Sigmoid colon (tissue), 7 donors: ENCODE measurements around the gene KRTAP10-3. TPM values are rescaled to one million over a fixed set of nuclear protein-coding genes. Genes with fewer than 3 reads are reported as not detected.
"Not testable (repeated sequence)": the region's sequence is repeated elsewhere in the genome, so short reads cannot be mapped to it uniquely, and the experiment has no call there.

Experiments
- DNase-seq: peaks from one replicate; pipeline ENCODE4 v3.0.0-alpha.2; 2019
- H3K27ac ChIP-seq, 4 donors: fragments of 200-600 bp; sonication (generic); one replicate each; pipeline ENCODE4 v1.5.1; 2016 to 2019; ENCODE audit warnings: mild to moderate bottlenecking in 1 of 4
- H3K27me3 ChIP-seq, 3 donors: fragments of 200-600 bp; sonication (generic); one replicate each; pipeline ENCODE4 v1.5.1; 2019; ENCODE audit warnings: mild to moderate bottlenecking in 1 of 3
- H3K36me3 ChIP-seq, 4 donors: fragments of 200-600 bp; sonication (generic); one replicate each; pipeline ENCODE4 v1.5.1; 2016 to 2019
- H3K4me1 ChIP-seq, 4 donors: fragments of 200-600 bp; sonication (generic); one replicate each; pipeline ENCODE4 v1.5.1; 2017 to 2019
- H3K4me3 ChIP-seq, 4 donors: fragments of 200-600 bp; sonication (generic); one replicate each; pipeline ENCODE4 v1.5.1; 2017 to 2019; ENCODE audit warnings: mild to moderate bottlenecking in 2 of 4, moderate library complexity in 1 of 4
- H3K9me3 ChIP-seq, 4 donors: fragments of 200-600 bp in 3 of 4; sonication (generic) in 3 of 4; one replicate each; pipeline versions ENCODE4 v1.5.1 to v1.6.1; 2013 to 2019
- EP300 ChIP-seq, 4 donors: sonication (generic); formaldehyde crosslinking; IDR thresholded peaks; one replicate each; pipeline ENCODE4 v1.6.1; 2017; ENCODE audit warnings: antibody characterized with exemption in 4 of 4
- POLR2A ChIP-seq, 2 donors: fragments of 450-650 bp; IDR thresholded peaks; one replicate each; pipeline ENCODE4 v1.6.1; 2016; ENCODE audit warnings: antibody characterized with exemption in 2 of 2, mild to moderate bottlenecking in 2 of 2, moderate library complexity in 2 of 2
- POLR2AphosphoS5 ChIP-seq, 4 donors: sonication (generic); formaldehyde crosslinking; IDR thresholded peaks; one replicate each; pipeline ENCODE4 v1.6.1; 2017; ENCODE audit warnings: antibody characterized with exemption in 4 of 4
- WGBS, 2 donors: extraction: QIAGEN DNeasy Blood & Tissue Kit; methylation state at CpG; one replicate each; pipeline ENCODE4 v1.1.7; 2013; 5-methylcytosine and 5-hydroxymethylcytosine counted together
- intact Hi-C: fragments of 100-400 bp; cut with DNase I; formaldehyde crosslinking; loops from one replicate; pipeline ENCODE4 v1.15.1; 2023
- polyA plus RNA-seq, 3 donors: library from polyadenylated mRNA; stranded (reverse); fragments of 200-250 nt; gene quantifications; one replicate each; pipeline ENCODE4 v1.2.3, GENCODE V29; 2013
- total RNA-seq, 4 donors: library from RNA; depleted of rRNA; stranded (reverse); fragments of >200 nt; gene quantifications; one replicate each; pipeline ENCODE4 v1.1.0, GENCODE V29; 2016
- TF ChIP-seq, protein P1 (sequence below), 4 experiments: fragments of 450-650 bp in 3 of 4; fragments of 200-600 bp in 1 of 4; IDR thresholded peaks; one replicate each; pipeline ENCODE4 v1.5.1; 2016 to 2019; ENCODE audit warnings: antibody characterized with exemption in 4 of 4, mild to moderate bottlenecking in 3 of 4, moderate library complexity in 2 of 4
- donor health status: healthy with polysubstance abuse.
- donor health status: Bipolar disorder and iron deficiency.
- donor health status: healthy.

Gene KRTAP10-3
- total and polyA plus RNA-seq, 7 donors, result 0.66 TPM; not detected in 6

DNA sequence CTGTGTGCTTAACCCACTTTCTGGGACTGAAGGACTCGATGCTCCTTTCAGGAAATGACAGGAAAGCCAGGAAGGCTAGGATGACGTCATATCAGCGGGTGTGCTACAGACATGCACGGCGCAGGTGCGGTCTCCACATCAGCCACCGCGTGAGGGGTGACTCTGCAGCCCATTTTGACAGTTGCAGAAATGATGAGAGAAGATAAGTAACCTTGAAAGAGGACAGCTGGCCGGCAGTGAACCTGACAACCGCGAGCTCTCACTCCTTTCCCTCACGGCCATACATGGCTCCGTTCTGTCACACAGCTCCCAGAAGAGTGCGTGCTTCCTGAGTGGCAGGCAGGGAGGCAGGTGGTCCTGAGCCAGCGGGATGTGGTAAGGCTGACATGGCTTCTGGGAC, 23.5 kb upstream of the KRTAP10-3 start:
- TF ChIP-seq POLR2AphosphoS5 (IDR thresholded peaks at IDR 0.05) (no peak), POLR2A (IDR thresholded peaks at IDR 0.05) (no peak), EP300 (IDR thresholded peaks at IDR 0.05) (no peak)
- TF ChIP-seq, protein P1, sequence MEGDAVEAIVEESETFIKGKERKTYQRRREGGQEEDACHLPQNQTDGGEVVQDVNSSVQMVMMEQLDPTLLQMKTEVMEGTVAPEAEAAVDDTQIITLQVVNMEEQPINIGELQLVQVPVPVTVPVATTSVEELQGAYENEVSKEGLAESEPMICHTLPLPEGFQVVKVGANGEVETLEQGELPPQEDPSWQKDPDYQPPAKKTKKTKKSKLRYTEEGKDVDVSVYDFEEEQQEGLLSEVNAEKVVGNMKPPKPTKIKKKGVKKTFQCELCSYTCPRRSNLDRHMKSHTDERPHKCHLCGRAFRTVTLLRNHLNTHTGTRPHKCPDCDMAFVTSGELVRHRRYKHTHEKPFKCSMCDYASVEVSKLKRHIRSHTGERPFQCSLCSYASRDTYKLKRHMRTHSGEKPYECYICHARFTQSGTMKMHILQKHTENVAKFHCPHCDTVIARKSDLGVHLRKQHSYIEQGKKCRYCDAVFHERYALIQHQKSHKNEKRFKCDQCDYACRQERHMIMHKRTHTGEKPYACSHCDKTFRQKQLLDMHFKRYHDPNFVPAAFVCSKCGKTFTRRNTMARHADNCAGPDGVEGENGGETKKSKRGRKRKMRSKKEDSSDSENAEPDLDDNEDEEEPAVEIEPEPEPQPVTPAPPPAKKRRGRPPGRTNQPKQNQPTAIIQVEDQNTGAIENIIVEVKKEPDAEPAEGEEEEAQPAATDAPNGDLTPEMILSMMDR (IDR thresholded peaks at IDR 0.05), result no peak
- intact Hi-C loops, result no loop called here
- 78 to 84% methylated on average over 15 of the region's 15 CpGs for WGBS, 2 donors

DNA sequence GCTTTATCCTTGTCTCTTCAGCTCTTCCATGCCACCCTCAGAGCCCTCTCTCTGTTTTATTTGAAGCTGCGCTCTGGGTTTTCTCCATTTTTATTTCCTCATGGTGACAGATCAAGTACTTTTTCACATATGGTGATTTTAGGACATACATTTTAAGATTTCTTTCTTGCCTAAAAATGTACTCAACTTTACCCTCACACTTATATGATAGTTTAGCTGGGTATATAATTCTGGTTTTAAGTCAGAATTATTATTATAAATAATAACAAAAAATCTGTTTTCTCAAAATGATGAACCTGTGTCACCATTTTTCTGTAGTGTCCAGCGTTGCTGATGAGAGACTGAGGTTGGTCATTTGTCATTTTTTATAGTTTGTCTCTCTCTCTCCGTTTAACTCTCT, 22.6 kb upstream of the KRTAP10-3 start:
- DNase-seq, result no peak
- TF ChIP-seq EP300 (IDR thresholded peaks at IDR 0.05) (no peak), POLR2A (IDR thresholded peaks at IDR 0.05) (no peak), POLR2AphosphoS5 (IDR thresholded peaks at IDR 0.05) (no peak)
- TF ChIP-seq, protein P1 (IDR thresholded peaks at IDR 0.05), result no peak
- intact Hi-C loops, result no loop called here

More for the DNA sequence above, 23.5 kb upstream of the KRTAP10-3 start:
- no peak overlapping the region for H3K27ac ChIP-seq
- no peak for DNase-seq
- no peaks in the 10 kb centered on the region for H3K4me1 ChIP-seq
- no peaks in the 10 kb centered on the region for H3K36me3 ChIP-seq
- peaks cover 0 to 26% (median 13%) of the 10 kb centered on the region in 3 donors for H3K27me3 ChIP-seq
- no peak overlapping the region for H3K4me3 ChIP-seq
- H3K9me3 ChIP-seq, result peaks cover 0 to 10% (median 4%) of the 10 kb centered on the region in 4 donors

DNA sequence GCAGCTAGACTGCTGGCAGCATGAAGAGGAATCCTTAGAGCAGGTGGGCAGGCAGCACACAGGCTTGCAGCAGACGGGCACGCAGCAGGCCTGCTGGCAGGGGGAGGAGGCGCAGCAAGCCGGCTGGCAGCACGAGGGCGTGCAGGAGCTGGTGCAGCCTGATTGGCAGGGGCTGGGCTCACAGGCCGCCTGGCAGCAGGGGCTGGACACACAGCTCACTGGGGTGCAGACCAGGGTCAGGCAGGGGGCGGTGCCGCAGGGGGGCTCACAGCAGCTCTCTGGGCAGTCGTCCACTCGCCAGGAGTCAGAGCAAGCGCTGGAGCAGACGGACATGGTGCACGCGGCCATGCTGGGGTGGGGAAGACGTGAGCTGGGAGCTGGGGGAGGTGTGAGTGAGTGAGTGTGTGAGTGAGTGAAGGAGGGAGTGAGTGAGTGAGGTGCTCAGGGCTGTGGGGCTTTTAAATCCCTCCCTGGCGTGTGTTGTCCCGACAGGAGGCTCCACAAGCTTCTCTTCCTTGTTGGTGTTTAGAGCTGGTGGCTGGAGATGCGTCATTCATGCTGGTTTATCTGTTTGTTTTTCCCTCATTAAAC, 21.7 kb upstream of the KRTAP10-3 start, which contains the start of gene KRTAP10-5:
Gene KRTAP10-5, minus strand, starts transcription at position 374 of the 591 bp plus-strand sequence. Its CDS starts 26 bp downstream, at position 348.
- H3K27ac ChIP-seq, H3K4me3 ChIP-seq, intact Hi-C loops, H3K36me3 ChIP-seq, H3K9me3 ChIP-seq, DNase-seq, H3K4me1 ChIP-seq: not testable (repeated sequence)
- WGBS, 2 donors, result 23 to 46% methylated on average over 19 of the region's 19 CpGs
- H3K27me3 ChIP-seq, result peaks cover 0 to 15% (median 6%) of the 10 kb centered on the region in 3 donors

More for the DNA sequence above, 22.6 kb upstream of the KRTAP10-3 start:
- no peaks in the 10 kb centered on the region for H3K4me1 ChIP-seq
- no peaks in the 10 kb centered on the region for H3K36me3 ChIP-seq
- H3K4me3 ChIP-seq, result no peak overlapping the region
- H3K27ac ChIP-seq, result no peak overlapping the region
- H3K27me3 ChIP-seq, result peaks cover 0 to 24% (median 10%) of the 10 kb centered on the region in 3 donors
- WGBS, 2 donors, result 88 to 93% methylated on average over 3 of the region's 3 CpGs
- H3K9me3 ChIP-seq, result peaks cover 0 to 10% (median 4%) of the 10 kb centered on the region in 4 donors

DNA sequence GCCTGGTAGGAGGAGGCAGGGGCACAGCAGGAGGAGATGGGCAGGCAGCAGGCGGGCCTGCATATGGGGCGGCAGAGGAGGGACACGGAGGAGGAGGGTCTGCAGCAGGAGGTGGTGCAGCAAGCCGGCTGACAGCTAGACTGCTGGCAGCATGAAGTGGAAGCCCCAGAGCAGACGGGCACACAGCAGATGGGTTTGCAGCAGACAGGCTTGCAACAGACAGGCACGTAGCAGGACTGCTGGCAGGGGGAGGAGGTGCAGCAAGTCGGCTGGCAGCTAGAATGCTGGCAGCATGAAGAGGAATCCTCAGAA, 21.2 kb upstream of the KRTAP10-3 start:
- 66 to 75% methylated on average over 7 of the region's 7 CpGs for WGBS, 2 donors
- no peaks in the 10 kb centered on the region for H3K36me3 ChIP-seq
- H3K4me1 ChIP-seq, result no peaks in the 10 kb centered on the region
- DNase-seq, result no peak
- no peak overlapping the region for H3K4me3 ChIP-seq
- peaks cover 0 to 10% (median 4%) of the 10 kb centered on the region in 4 donors for H3K9me3 ChIP-seq
- intact Hi-C loops, result no loop called here
- TF ChIP-seq, protein P1 (IDR thresholded peaks at IDR 0.05), result no peak
- TF ChIP-seq EP300 (IDR thresholded peaks at IDR 0.05), result no peak
- no peak for TF ChIP-seq POLR2AphosphoS5 (IDR thresholded peaks at IDR 0.05)
- H3K27me3 ChIP-seq, result peaks cover 0 to 10% (median 6%) of the 10 kb centered on the region in 3 donors
- H3K27ac ChIP-seq, result no peak overlapping the region

DNA sequence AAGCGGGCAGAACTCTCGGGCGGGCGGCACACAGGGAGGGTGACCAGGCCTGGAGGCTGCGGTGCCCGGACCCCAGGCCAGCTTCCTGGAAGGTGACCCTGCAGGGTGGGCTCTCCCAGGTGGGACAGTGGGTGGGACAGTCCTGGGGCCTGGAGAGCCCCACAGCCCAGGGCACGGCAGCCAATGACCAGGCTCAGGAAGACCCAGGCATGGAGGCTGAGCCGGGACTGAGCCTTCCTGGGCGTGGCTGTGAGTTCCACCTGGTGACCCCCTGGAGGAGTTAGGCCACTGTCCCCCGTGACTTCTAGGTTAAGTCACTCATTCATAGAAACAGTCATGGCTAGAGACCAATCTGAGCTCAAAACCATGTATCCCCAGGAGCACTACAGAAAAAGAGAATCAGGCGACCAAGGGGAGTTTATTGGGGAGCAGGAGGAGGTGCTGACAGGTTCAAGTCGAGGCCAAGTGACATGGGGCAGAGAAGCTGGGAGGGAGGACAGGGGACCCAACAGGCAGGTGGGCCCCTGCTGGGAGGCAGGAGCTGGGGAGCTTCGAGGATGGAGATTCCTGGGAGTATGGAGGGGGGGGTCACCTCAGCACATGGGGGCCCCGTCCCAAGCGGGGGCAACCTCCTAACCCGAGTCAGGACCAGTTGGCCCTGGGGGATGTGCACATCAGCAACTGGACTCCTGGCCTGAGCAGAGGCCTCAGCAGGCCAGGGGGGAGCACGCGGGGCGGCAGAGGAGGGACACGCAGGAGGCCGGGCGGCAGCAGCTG, 20.6 kb upstream of the KRTAP10-3 start:
- Histone ChIP-seq H3K36me3 (no peaks in the 10 kb centered on the region), H3K9me3 (peaks cover 0 to 10% (median 4%) of the 10 kb centered on the region in 4 donors), H3K4me3 (no peak overlapping the region), H3K4me1 (no peaks in the 10 kb centered on the region), H3K27me3 (peaks cover 0 to 7% (median 6%) of the 10 kb centered on the region in 3 donors), H3K27ac (no peak overlapping the region)
- no peak for DNase-seq
- 74 to 79% methylated on average over 22 of the region's 22 CpGs for WGBS, 2 donors
- TF ChIP-seq EP300 (IDR thresholded peaks at IDR 0.05) (no peak), POLR2AphosphoS5 (IDR thresholded peaks at IDR 0.05) (no peak), POLR2A (IDR thresholded peaks at IDR 0.05) (no peak)
- TF ChIP-seq, protein P1 (IDR thresholded peaks at IDR 0.05), result no peak
- intact Hi-C loops, result no loop called here
